ENCODE results near the gene LRRC74B.

LRRC74B gene

GRCh38 chr22:21045585-21046294 is at the start of gene LRRC74B:
LRRC74B (plus strand) TSS chr22:21045946; CDS start chr22:21045987, 41 bp downstream.
- no peaks in the 10 kb centered on the region for H3K9me3 ChIP-seq (ENCODE audit: control insufficient read depth, low read depth, low read length)
- H3K36me3 ChIP-seq (ENCODE audit: control insufficient read depth, low read depth, low read length), result no peaks in the 10 kb centered on the region
- peak within 1 kb of the TSS; percentile 74 for H3K4me3 ChIP-seq (ENCODE audit: low read length)
- peaks cover 5% of the 10 kb centered on the region for H3K4me1 ChIP-seq (ENCODE audit: control insufficient read depth, low read depth, low read length)
- H3K27me3 ChIP-seq (ENCODE audit: control insufficient read depth, insufficient read depth, low read length), result no peaks in the 10 kb centered on the region
- peak within 1 kb of the TSS; percentile 65 for H3K9ac ChIP-seq (ENCODE audit: low read length)
- H3K27ac ChIP-seq (ENCODE audit: low read length), result no peak within 1 kb of the TSS

- Histone ChIP-seq H3K36me3 (ENCODE audit: control insufficient read depth, low read depth, low read length) (peaks cover 6% of the 10 kb centered on the region), H3K27ac (ENCODE audit: low read length) (no peak overlapping the region), H3K9ac (ENCODE audit: low read length) (no peak overlapping the region), H3K9me3 (ENCODE audit: control insufficient read depth, low read depth, low read length) (no peaks in the 10 kb centered on the region), H3K4me1 (ENCODE audit: control insufficient read depth, low read depth, low read length) (peaks cover 7% of the 10 kb centered on the region), H3K27me3 (ENCODE audit: control insufficient read depth, insufficient read depth, low read length) (no peaks in the 10 kb centered on the region), H3K4me3 (ENCODE audit: low read length) (no peak overlapping the region)
Measured at GRCh38 chr22:20996031-20996410, 49.7 kb upstream of the LRRC74B start.

GRCh38 chr22:20996598-20997535 is 48.9 kb upstream of the LRRC74B start:
- Histone ChIP-seq H3K9ac (ENCODE audit: low read length) (no peak overlapping the region), H3K4me1 (ENCODE audit: control insufficient read depth, low read depth, low read length) (peaks cover 7% of the 10 kb centered on the region), H3K27ac (ENCODE audit: low read length) (no peak overlapping the region), H3K4me3 (ENCODE audit: low read length) (no peak overlapping the region), H3K36me3 (ENCODE audit: control insufficient read depth, low read depth, low read length) (peaks cover 6% of the 10 kb centered on the region), H3K27me3 (ENCODE audit: control insufficient read depth, insufficient read depth, low read length) (no peaks in the 10 kb centered on the region), H3K9me3 (ENCODE audit: control insufficient read depth, low read depth, low read length) (no peaks in the 10 kb centered on the region)

GRCh38 chr22:20997536-20998257 is 48.0 kb upstream of the LRRC74B start:
- Histone ChIP-seq H3K9ac (ENCODE audit: low read length) (no peak overlapping the region), H3K9me3 (ENCODE audit: control insufficient read depth, low read depth, low read length) (no peaks in the 10 kb centered on the region), H3K36me3 (ENCODE audit: control insufficient read depth, low read depth, low read length) (peaks cover 6% of the 10 kb centered on the region), H3K27ac (ENCODE audit: low read length) (no peak overlapping the region), H3K4me3 (ENCODE audit: low read length) (no peak overlapping the region), H3K4me1 (ENCODE audit: control insufficient read depth, low read depth, low read length) (peaks cover 7% of the 10 kb centered on the region), H3K27me3 (ENCODE audit: control insufficient read depth, insufficient read depth, low read length) (no peaks in the 10 kb centered on the region)

GRCh38 chr22:20998411-20999336 is 47.1 kb upstream of the LRRC74B start:
- peaks cover 4% of the 10 kb centered on the region for H3K36me3 ChIP-seq (ENCODE audit: control insufficient read depth, low read depth, low read length)
- H3K9ac ChIP-seq (ENCODE audit: low read length), result no peak overlapping the region
- H3K9me3 ChIP-seq (ENCODE audit: control insufficient read depth, low read depth, low read length), result no peaks in the 10 kb centered on the region
- no peaks in the 10 kb centered on the region for H3K27me3 ChIP-seq (ENCODE audit: control insufficient read depth, insufficient read depth, low read length)
- no peak overlapping the region for H3K4me3 ChIP-seq (ENCODE audit: low read length)
- peaks cover 11% of the 10 kb centered on the region for H3K4me1 ChIP-seq (ENCODE audit: control insufficient read depth, low read depth, low read length)
- H3K27ac ChIP-seq (ENCODE audit: low read length), result no peak overlapping the region

GRCh38 chr22:20999350-21000206 is 46.2 kb upstream of the LRRC74B start:
- H3K4me3 ChIP-seq (ENCODE audit: low read length), result no peak overlapping the region
- H3K9me3 ChIP-seq (ENCODE audit: control insufficient read depth, low read depth, low read length), result no peaks in the 10 kb centered on the region
- peaks cover 11% of the 10 kb centered on the region for H3K4me1 ChIP-seq (ENCODE audit: control insufficient read depth, low read depth, low read length)
- H3K36me3 ChIP-seq (ENCODE audit: control insufficient read depth, low read depth, low read length), result peaks cover 4% of the 10 kb centered on the region
- no peak overlapping the region for H3K27ac ChIP-seq (ENCODE audit: low read length)
- no peak overlapping the region for H3K9ac ChIP-seq (ENCODE audit: low read length)
- no peaks in the 10 kb centered on the region for H3K27me3 ChIP-seq (ENCODE audit: control insufficient read depth, insufficient read depth, low read length)

GRCh38 chr22:21000207-21000986 is 45.3 kb upstream of the LRRC74B start:
- Histone ChIP-seq H3K9ac (ENCODE audit: low read length) (peak overlapping the region; percentile 77), H3K4me1 (ENCODE audit: control insufficient read depth, low read depth, low read length) (peaks cover 11% of the 10 kb centered on the region), H3K9me3 (ENCODE audit: control insufficient read depth, low read depth, low read length) (no peaks in the 10 kb centered on the region), H3K27me3 (ENCODE audit: control insufficient read depth, insufficient read depth, low read length) (no peaks in the 10 kb centered on the region), H3K36me3 (ENCODE audit: control insufficient read depth, low read depth, low read length) (peaks cover 4% of the 10 kb centered on the region), H3K27ac (ENCODE audit: low read length) (no peak overlapping the region), H3K4me3 (ENCODE audit: low read length) (peak overlapping the region; percentile 86)

- Histone ChIP-seq H3K36me3 (ENCODE audit: control insufficient read depth, low read depth, low read length) (peaks cover 4% of the 10 kb centered on the region), H3K9ac (ENCODE audit: low read length) (peak overlapping the region; percentile 77)
Measured at GRCh38 chr22:21000987-21001600, 44.7 kb upstream of the LRRC74B start.

GRCh38 chr22:21001601-21002325 is 44.0 kb upstream of the LRRC74B start, which contains the start of gene THAP7:
THAP7 (minus strand) TSS chr22:21002118; CDS start chr22:21001911, 207 bp downstream.
- Histone ChIP-seq H3K4me3 (ENCODE audit: low read length) (peak within 1 kb of the TSS; percentile 86), H3K4me1 (ENCODE audit: control insufficient read depth, low read depth, low read length) (peaks cover 11% of the 10 kb centered on the region), H3K27ac (ENCODE audit: low read length) (peak within 1 kb of the TSS; percentile 65), H3K9me3 (ENCODE audit: control insufficient read depth, low read depth, low read length) (no peaks in the 10 kb centered on the region), H3K36me3 (ENCODE audit: control insufficient read depth, low read depth, low read length) (peaks cover 4% of the 10 kb centered on the region), H3K9ac (ENCODE audit: low read length) (peak within 1 kb of the TSS; percentile 77), H3K27me3 (ENCODE audit: control insufficient read depth, insufficient read depth, low read length) (no peaks in the 10 kb centered on the region)

More at GRCh38 chr22:21000987-21001600, 44.7 kb upstream of the LRRC74B start:
- H3K4me1 ChIP-seq (ENCODE audit: control insufficient read depth, low read depth, low read length), result peaks cover 11% of the 10 kb centered on the region
- H3K4me3 ChIP-seq (ENCODE audit: low read length), result peak overlapping the region; percentile 86
- no peak overlapping the region for H3K27ac ChIP-seq (ENCODE audit: low read length)
- no peaks in the 10 kb centered on the region for H3K9me3 ChIP-seq (ENCODE audit: control insufficient read depth, low read depth, low read length)
- no peaks in the 10 kb centered on the region for H3K27me3 ChIP-seq (ENCODE audit: control insufficient read depth, insufficient read depth, low read length)
